Esophagus muscularis mucosa (tissue), 4 donors: ENCODE measurements around the gene TMEM121. TPM values are rescaled to one million over a fixed set of nuclear protein-coding genes. Genes with fewer than 3 reads are reported as not detected.
"Not testable (repeated sequence)": the region's sequence is repeated elsewhere in the genome, so short reads cannot be mapped to it uniquely, and the experiment has no call there.

Experiments used
- DNase-seq: peaks from one replicate; pipeline ENCODE4 v3.0.0-alpha.2; 2017; ENCODE audit errors: extremely low spot score
- H3K27ac ChIP-seq, 4 donors: fragments of 200-600 bp; sonication (generic); replicated peaks in 1 of 4; 1 replicate in 3 of 4; 2 replicates in 1 of 4; pipeline ENCODE4 v1.5.1; 2016 to 2019; ENCODE audit warnings: mild to moderate bottlenecking in 1 of 4
- H3K27me3 ChIP-seq, 4 donors: fragments of 200-600 bp; sonication (generic); one replicate each; pipeline versions ENCODE4 v1.5.1 to v1.6.0; 2016 to 2019
- H3K36me3 ChIP-seq, 4 donors: fragments of 200-600 bp; sonication (generic); one replicate each; pipeline ENCODE4 v1.5.1; 2016 to 2019
- H3K4me1 ChIP-seq, 4 donors: fragments of 200-600 bp; sonication (generic); one replicate each; pipeline ENCODE4 v1.5.1; 2016 to 2019
- H3K4me3 ChIP-seq, 4 donors: fragments of 200-600 bp; sonication (generic); 1 replicate in 2 of 4; 2 replicates in 2 of 4; pipeline ENCODE4 v1.5.1; 2016 to 2019; ENCODE audit warnings: mild to moderate bottlenecking in 4 of 4, moderate library complexity in 1 of 4
- H3K9me3 ChIP-seq, 4 donors: fragments of 200-600 bp; sonication (generic); 1 replicate in 3 of 4; 2 replicates in 1 of 4; pipeline ENCODE4 v1.5.1; 2016 to 2019
- EP300 ChIP-seq: sonication (generic); formaldehyde crosslinking; IDR thresholded peaks from one replicate; pipeline ENCODE4 v1.6.1; 2017; ENCODE audit warnings: antibody characterized with exemption
- POLR2A ChIP-seq: fragments of 450-650 bp; IDR thresholded peaks from one replicate; pipeline ENCODE4 v1.6.1; 2017; ENCODE audit warnings: antibody characterized with exemption, moderate library complexity, mild to moderate bottlenecking, low read depth
- POLR2AphosphoS5 ChIP-seq, 2 donors: sonication (generic); formaldehyde crosslinking; IDR thresholded peaks; one replicate each; pipeline ENCODE4 v1.6.1; 2017; ENCODE audit warnings: antibody characterized with exemption in 2 of 2
- WGBS: methylation state at CpG from one replicate; pipeline ENCODE4 v1.1.5; 2018; 5-methylcytosine and 5-hydroxymethylcytosine counted together
- intact Hi-C: fragments of 100-400 bp; cut with DNase I; formaldehyde crosslinking; loops from one replicate; pipeline ENCODE4 v1.15.1; 2023
- total RNA-seq, 4 donors: library from RNA; depleted of rRNA; stranded (reverse); fragments of >200 nt; gene quantifications; one replicate each; pipeline versions ENCODE4 v1.1.0 to v1.2.1, GENCODE V29; 2016
- TF ChIP-seq, protein P1 (sequence below), 3 experiments: fragments of 200-600 bp in 2 of 3; fragments of 450-650 bp in 1 of 3; sonication (generic) in 2 of 3; IDR thresholded peaks; one replicate each; pipeline ENCODE4 v1.5.1; 2017 to 2019; ENCODE audit warnings: antibody characterized with exemption in 3 of 3, mild to moderate bottlenecking in 2 of 3, moderate library complexity in 1 of 3

The TMEM121 gene
- total RNA-seq, 4 donors from 2014 or later = 2.9 to 13.0 (median 5.4) TPM

DNA sequence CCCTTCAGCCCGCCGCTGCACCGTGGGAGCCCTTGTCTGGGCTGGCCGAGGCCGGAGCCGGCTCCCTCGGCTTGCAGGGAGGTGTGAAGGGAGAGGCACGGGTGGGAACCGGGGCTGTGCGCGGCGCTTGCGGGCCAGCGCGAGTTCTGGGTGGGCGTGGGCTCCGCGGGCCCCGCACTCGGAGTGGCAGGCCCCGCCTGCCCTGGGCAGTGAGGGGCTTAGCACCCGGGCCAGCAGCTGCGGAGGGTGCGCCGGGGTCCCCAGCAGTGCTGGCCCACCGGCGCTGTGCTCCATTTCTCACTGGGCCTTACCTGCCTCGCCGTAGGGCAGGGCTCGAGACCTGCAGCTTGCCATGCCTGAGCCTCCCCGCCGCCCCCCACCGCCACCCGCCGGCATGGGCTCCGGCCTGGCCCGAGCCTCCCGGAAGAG lies 21.4 kb downstream of the TMEM121 start:
- Histone ChIP-seq H3K4me3 (no peak overlapping the region), H3K36me3 (no peaks in the 10 kb centered on the region), H3K9me3 (peaks cover 0 to 13% (median 12%) of the 10 kb centered on the region in 4 donors), H3K27ac (no peak overlapping the region), H3K4me1 (no peaks in the 10 kb centered on the region), H3K27me3 (no peaks in the 10 kb centered on the region)
- TF ChIP-seq, protein P1, sequence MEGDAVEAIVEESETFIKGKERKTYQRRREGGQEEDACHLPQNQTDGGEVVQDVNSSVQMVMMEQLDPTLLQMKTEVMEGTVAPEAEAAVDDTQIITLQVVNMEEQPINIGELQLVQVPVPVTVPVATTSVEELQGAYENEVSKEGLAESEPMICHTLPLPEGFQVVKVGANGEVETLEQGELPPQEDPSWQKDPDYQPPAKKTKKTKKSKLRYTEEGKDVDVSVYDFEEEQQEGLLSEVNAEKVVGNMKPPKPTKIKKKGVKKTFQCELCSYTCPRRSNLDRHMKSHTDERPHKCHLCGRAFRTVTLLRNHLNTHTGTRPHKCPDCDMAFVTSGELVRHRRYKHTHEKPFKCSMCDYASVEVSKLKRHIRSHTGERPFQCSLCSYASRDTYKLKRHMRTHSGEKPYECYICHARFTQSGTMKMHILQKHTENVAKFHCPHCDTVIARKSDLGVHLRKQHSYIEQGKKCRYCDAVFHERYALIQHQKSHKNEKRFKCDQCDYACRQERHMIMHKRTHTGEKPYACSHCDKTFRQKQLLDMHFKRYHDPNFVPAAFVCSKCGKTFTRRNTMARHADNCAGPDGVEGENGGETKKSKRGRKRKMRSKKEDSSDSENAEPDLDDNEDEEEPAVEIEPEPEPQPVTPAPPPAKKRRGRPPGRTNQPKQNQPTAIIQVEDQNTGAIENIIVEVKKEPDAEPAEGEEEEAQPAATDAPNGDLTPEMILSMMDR (IDR thresholded peaks at IDR 0.05) = no peak
- TF ChIP-seq POLR2A (no peak), EP300 (no peak), POLR2AphosphoS5 (IDR thresholded peaks at IDR 0.05) (no peak)
- 97% methylated on average over 10 of the region's 38 CpGs for WGBS
- no peak for DNase-seq
- intact Hi-C loops = no loop called here

GRCh38 chr14:105549481-105549880 lies 23.1 kb downstream of the TMEM121 start:
- no peak overlapping the region for H3K27ac ChIP-seq
- TF ChIP-seq POLR2A = no peak
- TF ChIP-seq POLR2AphosphoS5 (IDR thresholded peaks at IDR 0.05) = no peak
- H3K27me3 ChIP-seq = peaks cover 0 to 5% (median 0%) of the 10 kb centered on the region in 4 donors
- no peaks in the 10 kb centered on the region for H3K36me3 ChIP-seq
- H3K4me1 ChIP-seq = no peaks in the 10 kb centered on the region
- H3K9me3 ChIP-seq = no peaks in the 10 kb centered on the region
- no peak overlapping the region for H3K4me3 ChIP-seq
- DNase-seq = no peak
- 92% methylated on average over 23 of the region's 23 CpGs for WGBS
- intact Hi-C loops = no loop called here

DNA sequence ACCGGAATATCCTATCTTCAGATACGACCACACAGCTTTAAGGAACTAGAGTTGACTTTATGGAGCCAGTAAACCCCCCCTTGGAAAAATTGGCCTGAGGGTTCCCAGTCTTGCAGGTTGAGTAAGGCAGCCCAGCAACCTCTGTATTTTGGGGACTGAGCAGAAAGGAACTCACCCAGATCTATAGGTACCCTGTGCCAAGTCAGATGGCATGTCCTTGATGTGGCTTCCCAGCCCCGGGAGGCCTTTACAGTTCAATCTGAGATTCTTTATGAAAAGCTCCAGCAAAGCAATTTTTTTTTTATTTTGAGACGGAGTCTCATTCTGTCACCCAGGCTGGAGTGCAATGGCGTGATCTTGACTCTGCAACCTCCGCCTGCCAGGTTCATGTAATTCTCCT lies 27.6 kb downstream of the TMEM121 start:
- TF ChIP-seq POLR2AphosphoS5 (IDR thresholded peaks at IDR 0.05) (no peak), POLR2A (no peak), EP300 (no peak)
- TF ChIP-seq, protein P1 (IDR thresholded peaks at IDR 0.05) = no peak
- no peak overlapping the region for H3K4me3 ChIP-seq
- no peak overlapping the region for H3K27ac ChIP-seq
- no peak for DNase-seq
- 88% methylated on average over 6 of the region's 6 CpGs for WGBS
- H3K27me3 ChIP-seq = peaks cover 0 to 26% (median 0%) of the 10 kb centered on the region in 4 donors
- intact Hi-C loops = no loop called here
- H3K36me3 ChIP-seq = no peaks in the 10 kb centered on the region
- H3K4me1 ChIP-seq = no peaks in the 10 kb centered on the region
- no peaks in the 10 kb centered on the region for H3K9me3 ChIP-seq

DNA sequence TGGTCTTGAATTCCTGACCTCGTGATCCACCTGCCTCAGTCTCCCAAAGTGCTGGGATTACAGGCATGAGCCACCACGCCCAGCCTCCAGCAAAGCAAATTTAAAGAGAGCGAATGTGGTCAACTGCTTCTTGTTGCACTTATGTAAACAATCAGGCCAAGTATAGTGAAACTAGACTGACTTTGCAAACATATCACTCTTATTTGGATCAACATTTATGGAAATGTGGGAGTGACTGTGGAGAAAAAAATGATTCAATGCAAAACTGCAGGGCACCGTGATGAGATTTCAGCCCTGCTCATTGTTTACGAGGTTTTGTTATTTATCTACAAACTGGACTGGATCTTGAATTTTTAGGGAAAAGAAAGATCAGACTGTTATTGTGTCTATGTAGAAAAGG lies 28.1 kb downstream of the TMEM121 start:
- peaks cover 0 to 31% (median 0%) of the 10 kb centered on the region in 4 donors for H3K27me3 ChIP-seq
- H3K36me3 ChIP-seq = no peaks in the 10 kb centered on the region
- intact Hi-C loops = no loop called here
- H3K27ac ChIP-seq = no peak overlapping the region
- TF ChIP-seq POLR2AphosphoS5 (IDR thresholded peaks at IDR 0.05) (no peak), EP300 (no peak), POLR2A (no peak)
- TF ChIP-seq, protein P1 (IDR thresholded peaks at IDR 0.05) = no peak
- H3K4me3 ChIP-seq = no peak overlapping the region
- H3K4me1 ChIP-seq = peaks cover 0 to 4% (median 2%) of the 10 kb centered on the region in 4 donors
- 82% methylated on average over 5 of the region's 5 CpGs for WGBS
- no peaks in the 10 kb centered on the region for H3K9me3 ChIP-seq
- DNase-seq = no peak

GRCh38 chr14:105557671-105558070 lies 31.3 kb downstream of the TMEM121 start:
- intact Hi-C loops = loop anchor here (5.0 kb wide), 1 partner anchor 390 kb away; no protein-coding TSS in a partner anchor
- not testable (repeated sequence) for H3K4me1 ChIP-seq, H3K36me3 ChIP-seq, H3K27ac ChIP-seq, H3K4me3 ChIP-seq, DNase-seq, H3K9me3 ChIP-seq
- 86% methylated on average over 18 of the region's 19 CpGs for WGBS
- peaks cover 0 to 31% (median 0%) of the 10 kb centered on the region in 4 donors for H3K27me3 ChIP-seq
